Stimulated activated CD4-positive, alpha-beta T cell treated with anti-CD3 and anti-CD28 coated beads, Interleukin-12 subunit alpha, Interleukin-12 subunit beta, amount 100 ng/mL, for 48 hours (primary cell): ENCODE data around the gene TNFSF4.
"Not testable (repeated sequence)": the region's sequence is repeated elsewhere in the genome, so short reads cannot be mapped to it uniquely, and the experiment has no call there.

Experiments used
- DNase-seq, 3 donors: peaks; one replicate each; pipeline ENCODE4 v3.0.0-alpha.2; 2020; ENCODE audit warnings: low read depth in 2 of 3, low spot score in 1 of 3

The TNFSF4 gene

DNA sequence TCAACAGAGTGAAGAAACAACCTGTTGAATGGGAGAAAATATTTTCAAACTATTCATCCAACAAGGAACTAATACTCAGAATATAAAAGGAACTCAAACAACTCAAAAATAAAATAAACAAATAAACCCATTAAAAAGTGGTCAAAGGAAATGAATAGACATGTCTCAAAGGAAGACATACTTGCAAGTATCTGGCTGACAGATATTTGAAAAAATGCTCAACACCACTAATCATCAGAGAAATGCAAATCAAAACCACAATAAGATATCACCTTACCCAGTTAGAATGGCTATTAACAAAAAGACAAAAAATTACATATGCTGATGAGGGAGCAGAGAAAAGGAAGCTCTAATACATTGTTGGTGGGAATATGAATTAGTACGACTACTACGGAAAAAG, 38.2 kb downstream of the TNFSF4 start:
- DNase-seq, result no peak

DNA sequence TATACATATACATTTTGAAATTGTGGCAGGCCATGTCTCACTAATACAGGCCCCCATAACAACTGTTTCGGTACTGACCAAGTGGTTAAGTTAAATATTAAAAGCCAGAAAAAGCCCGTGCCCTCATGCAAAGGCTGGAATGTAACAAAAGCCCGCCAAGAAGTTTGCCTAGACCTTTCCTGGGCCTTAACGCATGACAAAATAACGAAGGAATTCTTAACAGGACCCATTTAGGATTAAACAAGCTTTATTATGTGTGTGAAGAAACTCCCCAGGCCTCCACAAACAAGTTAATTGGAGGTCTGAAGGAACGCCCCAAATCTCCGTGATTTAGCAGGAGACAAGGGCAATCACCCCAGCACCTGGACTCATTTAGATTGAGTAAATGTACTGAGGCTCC, 42.4 kb downstream of the TNFSF4 start:
- DNase-seq, result no peak

DNA sequence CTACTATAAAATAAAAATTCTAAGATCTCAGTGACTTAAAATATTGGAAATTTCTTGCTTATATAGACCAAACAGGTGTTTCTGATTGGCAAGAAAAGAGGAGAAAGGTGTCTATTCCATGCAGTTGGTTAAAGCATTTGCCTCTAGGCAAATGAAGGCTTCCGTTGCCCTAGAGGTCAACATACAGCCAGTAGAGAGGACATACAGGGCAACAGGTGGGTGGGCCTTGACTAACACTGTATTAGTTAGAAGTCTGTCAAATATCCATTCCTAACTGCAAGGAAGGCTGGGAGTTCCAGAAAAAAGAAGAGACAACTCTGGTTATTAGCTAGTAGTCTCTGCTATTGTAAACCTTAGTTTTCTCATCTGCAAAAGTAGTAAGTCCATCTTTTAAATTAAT, 43.0 kb downstream of the TNFSF4 start:
- no peak for DNase-seq

DNA sequence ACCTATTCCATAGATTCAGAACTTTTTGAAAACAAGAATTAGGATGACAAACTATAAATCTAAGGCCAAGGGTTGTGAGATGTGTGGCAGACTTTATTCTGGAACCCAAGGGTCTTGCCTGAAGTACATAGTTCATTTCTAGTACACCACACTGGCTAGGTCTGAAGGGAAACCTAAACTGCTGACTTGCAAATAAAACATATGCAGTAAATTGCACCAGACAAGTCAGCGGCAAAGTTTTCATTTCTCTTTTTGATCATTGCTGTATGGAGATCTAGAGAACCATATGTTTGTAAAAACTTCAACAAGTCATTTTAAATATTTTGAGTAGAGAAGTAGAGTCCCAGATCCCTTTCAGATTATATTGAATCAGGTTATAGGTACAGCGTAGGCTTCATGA, 43.9 kb downstream of the TNFSF4 start:
- no peak for DNase-seq

DNA sequence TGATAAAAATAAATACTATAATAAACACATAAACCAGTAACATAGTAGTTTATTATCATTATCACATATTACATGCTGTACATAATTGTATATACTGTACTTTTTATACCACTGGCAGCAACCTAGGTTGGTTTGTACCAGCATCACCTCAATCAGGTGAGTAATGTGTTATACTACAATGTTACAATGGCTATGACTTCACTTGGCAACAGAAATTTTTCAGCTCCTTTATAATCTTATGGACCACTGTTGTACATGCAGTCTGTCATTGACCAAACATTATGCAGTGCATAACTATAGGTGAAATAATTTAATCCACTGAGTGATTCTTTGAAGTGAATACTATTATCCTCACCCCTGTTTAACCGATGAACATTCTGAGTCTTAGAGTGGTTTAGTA, 44.5 kb downstream of the TNFSF4 start:
- no peak for DNase-seq

DNA sequence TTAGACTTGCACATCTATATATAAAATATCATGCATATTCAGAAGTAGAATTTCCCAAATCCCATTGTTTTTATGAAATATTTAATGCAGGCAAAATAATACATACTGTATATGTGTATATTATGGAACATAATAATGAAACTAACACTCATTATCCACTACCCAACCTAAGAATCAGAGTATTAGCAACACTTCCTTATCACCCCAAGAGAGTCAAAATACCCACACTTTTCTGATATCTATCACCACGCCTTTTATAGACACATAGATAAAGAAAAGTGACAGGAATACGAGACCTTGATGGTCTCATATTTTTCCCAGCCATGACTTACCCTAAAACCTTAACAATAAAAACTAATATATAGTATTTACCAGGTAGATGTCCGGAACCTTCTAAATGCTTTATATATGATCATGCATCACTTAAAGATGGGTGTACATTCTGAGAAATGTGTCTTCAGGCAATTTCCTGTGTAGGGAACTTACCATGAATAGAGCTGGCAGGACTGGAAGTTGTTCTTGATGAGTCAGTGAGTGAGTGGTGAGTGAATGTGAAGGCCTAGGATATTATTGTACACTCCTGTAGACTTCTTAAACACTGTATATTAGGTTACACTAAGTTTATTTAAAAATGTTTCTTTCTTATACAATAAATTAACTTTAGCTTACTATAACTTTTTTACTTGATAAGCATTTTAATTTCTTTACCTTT, 45.5 kb downstream of the TNFSF4 start:
- no peak for DNase-seq

DNA sequence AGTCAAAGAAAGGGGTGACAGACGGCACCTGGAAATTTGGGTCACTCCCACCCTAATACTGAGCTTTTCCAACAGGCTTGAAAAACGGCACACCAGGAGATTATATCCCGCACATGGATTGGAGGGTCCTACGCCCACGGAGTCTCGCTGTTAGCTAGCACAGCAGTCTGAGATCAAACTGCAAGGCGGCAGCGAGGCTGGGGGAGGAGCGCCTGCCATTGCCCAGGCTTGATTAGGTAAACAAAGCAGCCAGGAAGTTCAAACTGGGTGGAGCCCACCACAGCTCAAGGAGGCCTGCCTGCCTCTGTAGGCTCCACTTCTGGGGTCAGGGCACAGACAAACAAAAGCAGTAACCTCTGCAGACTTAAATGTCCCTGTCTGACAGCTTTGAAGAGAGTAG, 53.2 kb downstream of the TNFSF4 start:
- DNase-seq, result not testable (repeated sequence)

DNA sequence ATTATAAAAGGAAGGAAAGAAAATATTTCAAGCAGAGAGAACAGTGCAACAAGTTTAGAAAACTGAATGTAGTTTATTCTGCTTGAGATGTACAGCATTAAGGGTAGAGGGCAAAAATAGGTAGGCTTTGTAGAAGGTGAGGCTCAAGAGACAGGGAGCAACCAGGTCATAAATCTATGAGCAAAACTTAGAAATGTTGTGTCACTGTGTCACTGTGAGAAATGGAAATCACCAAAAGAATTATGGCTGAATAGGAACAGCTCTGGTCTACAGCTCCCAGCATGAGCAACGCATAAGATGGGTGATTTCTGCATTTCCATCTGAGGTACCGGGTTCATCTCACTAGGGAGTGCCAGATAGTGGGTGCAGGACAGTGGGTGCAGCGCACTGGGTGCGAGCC, 53.6 kb downstream of the TNFSF4 start:
- DNase-seq, result no peak

DNA sequence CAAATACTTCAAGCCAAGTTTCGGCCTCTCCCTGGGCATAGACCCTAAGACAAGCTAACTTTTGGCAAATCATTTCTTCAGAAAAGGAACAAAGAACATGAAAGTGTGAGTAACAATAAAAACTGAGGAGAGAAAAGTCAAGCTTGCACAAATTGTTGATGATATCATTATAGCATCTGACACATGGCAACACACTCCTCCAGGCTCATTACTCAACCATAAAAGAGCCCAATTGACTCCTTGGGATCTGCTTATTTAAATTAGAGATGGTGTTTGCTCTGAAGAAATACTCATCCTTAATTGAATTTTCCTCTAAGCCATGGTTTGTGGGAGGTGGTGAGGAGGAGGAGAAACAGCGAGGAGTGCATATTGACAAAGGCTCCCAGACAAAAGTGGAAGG, 54.5 kb downstream of the TNFSF4 start:
- DNase-seq, result no peak

DNA sequence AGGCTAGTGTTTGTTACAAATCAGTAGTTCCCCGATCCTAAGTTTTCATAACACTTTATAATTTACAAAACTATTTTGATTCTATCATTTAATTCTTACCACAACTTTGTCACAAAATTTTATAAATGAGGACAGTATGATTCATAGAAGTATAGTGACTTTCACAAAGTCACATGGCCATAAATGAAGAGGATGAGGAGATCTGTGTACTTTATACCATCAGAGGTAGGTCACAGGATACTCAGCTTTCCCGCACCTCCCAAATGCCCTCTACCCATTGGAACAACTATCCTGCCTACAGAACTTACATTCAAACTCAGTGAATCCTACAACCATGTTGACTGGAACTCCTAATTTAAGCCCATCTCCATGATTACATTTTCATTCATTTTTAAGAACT, 56.3 kb downstream of the TNFSF4 start:
- no peak for DNase-seq

DNA sequence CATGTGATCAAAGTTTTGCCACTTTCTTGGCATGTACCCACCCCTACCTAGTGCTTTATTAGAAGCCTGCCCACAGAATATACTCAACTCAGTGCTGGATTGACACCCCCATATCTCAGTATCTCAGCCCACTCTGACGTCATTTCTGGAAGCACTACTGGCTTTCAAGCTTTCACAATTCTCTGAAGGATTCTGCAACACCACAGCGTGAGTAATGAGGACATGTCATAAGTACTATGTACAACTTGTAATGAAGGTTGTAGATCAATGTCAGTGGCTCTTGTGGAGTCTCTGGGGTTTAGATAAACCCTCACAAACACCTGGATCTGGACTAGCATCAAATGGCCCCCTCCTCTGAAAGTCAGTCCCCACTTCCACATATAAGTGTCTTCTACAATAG, 57.2 kb downstream of the TNFSF4 start:
- no peak for DNase-seq

DNA sequence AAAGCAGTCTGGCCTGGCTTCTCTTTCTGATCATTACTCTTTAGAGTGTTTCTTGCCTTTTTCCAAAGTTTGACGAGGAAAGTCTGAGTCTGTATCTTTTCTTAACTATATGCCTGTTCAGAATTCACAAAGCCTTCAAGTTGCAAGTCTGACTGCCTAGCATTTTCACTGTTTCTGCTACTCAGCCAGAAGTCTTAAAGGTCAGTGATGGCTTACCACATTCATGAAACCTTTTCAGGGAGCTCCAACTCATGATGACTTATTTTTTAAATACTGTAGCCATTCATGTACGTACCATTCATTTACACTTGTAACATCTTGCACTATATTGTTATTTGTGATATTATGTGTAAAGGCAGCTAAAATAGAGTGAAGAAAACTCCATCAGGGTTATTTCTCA, 58.2 kb downstream of the TNFSF4 start:
- no peak for DNase-seq

DNA sequence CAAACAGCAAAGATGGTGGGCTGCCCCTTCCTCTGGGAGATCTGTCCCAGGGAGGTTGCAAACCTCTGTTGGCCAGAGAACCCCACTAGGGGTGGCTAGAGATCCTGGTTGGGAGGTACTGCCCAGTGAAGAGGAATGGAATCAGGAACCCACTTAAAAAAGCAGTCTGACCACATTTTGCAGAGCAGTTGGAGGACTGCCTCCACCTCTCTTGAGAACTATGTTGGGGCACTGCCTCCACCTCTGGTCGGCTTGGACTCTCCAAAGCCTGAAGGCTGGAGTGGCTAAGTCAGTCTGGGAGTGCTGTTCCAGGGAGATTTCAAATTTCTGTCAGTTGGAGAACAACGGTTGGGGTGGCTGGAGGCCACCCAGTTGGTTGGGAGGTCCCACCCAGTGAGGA, 58.6 kb downstream of the TNFSF4 start:
- no peak for DNase-seq

DNA sequence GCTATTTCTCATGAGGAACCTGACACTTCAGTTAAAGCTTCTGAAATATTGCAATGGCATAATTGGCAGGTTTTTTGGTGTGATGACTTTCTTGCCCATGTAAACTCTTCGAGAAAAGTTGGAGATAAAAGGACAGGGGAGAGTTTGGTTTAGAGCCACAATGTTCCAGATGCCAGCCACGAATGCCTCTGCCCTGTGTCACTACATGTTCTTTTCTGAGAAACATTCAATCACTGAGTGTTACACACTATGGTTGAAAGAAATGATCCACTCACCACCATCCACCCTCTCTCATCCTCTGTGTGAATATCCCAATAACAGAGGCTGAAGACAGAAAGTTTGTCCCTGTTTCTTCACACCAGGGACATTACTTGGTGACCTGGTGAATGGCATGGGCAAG, 66.4 kb downstream of the TNFSF4 start:
- DNase-seq, result no peak

DNA sequence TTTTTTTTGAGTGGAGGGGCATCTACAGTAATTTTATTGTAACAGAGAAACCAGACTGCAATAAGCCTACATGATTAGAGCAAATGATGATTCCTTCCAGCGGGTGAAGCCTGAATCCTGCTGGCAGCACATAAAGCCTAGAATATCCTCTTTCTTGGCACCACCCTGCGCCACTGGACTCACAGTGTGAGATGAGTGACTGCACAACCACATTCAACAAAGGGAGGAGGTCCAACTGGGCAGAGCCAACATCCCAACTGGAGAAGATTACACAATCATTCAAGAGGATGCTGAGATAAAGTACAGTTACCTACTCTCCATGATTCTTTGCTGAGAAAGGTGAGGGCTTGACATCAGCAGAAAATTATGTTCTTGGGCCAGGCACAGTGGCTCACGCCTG, 67.4 kb downstream of the TNFSF4 start:
- no peak for DNase-seq

DNA sequence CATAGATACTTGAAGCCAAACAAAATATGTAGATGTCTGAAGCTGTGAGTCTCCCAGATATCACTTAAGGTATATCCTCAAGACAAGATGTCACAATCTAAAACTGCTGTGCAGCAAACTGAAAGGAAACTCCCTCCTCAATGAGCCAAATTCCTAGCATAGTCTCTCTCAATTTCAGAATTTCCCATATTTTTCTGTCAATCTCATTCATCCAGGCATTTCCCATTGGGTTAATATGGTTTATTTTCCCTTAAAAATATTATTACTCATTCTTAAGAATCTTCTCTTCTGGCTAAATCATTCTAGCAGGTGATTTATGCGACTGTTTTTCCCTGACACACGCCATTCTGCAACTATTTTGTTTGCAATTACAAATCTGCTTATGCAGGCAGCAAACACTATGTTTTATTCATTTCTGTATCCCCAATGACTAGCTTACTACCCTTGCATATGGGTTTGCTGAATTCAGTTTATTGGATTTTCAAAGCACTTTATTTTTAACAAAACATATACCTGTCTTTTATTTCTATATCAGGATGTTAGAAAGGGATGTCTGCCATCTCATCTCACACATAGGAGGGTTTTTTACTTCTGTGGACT, 69.9 kb downstream of the TNFSF4 start:
- DNase-seq, result no peak

DNA sequence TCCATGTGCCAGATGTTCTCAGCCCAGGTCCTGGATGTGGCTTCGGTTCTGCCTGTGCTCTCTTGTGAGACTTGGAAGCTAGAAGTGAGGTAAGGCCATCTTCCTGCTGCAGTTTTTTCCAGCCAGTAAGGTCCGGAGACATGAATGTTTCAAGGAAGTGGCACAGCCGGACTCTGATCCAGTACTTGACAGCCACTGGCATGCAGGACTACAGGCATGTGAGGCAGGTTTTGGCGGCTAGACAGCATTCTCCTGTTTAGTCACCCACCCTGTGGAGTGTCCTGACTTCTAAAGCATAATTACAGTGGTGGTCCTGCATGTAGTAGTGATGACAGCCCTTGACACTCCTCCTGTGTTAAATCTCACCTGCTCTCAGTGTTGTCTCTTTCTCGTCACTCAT, 72.3 kb downstream of the TNFSF4 start:
- no peak for DNase-seq

DNA sequence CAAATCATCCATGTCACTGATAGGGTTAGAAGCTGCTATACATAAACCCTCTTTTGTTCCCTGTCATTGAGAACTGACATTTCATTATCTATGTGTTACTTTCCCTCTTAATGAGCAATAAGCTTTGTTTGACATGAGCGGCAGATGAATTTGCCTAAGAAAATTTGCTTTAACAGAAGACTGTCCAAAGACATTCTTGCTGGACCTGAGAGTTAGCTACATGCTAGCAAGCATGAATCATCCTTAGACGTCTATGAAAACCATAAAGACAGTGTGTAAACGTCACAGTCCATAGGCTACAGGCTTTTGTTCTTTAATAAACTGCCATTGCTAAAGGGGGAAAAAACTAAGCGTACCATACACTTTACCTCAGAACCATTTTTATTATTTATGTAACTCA, 73.1 kb downstream of the TNFSF4 start:
- no peak for DNase-seq
